Measurements from ENCODE around the gene HIGD2B. TPM values are rescaled to one million over a fixed set of nuclear protein-coding genes. Genes with fewer than 3 reads are reported as not detected.

HIGD2B gene, protein sequence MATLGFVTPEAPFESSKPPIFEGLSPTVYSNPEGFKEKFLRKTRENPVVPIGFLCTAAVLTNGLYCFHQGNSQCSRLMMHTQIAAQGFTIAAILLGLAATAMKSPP
- not detected for total RNA-seq
- polyA plus RNA-seq: not detected
- long read RNA-seq, donor 1: 0 reads
- long read RNA-seq, donor 2: 0 reads
- long read RNA-seq, donor 3: 0 reads
- long read RNA-seq, donor 4: 0 reads
- long read RNA-seq, donor 5: 0 reads

DNA sequence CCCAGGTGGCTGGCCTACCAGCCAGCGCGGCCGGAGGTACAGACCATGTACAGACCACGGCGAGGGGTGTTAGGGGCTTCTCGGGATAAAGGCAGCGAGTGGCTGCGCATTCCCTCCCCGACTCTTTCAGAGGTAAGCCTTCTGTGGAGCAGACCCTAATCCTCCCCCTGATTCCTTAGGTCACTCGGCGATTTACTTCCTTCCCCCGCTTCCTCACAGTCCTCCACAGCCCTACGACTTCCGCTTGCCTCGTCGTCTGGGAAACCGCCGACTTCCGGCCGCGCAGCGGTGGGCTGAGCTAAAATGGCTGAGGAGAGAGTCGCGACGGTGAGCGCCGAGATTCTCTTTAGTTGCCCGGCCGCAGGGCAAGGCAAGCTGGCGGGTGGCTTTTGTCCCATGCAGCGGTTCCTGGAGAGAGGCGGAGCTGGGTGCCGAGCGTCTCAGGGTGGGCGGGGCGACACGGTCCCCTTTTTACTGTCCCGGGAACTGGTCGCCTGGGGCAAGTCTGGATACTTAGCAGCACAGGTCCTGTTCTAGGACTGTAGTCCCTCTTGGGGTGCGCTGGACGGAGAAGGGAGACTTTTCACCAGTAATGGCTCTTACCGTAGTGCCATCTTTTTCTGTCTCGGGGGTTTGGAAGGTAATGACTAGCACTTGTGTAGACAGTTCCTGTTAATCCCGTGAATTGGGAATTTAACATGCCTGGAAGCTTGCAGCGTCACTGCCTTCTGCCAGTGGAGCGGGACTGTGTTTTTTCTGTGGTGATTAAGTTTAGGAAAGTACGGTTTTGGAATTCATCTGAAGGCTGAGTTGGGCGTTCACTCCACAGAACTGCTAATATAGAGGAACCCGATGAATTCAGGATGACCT is at the start of gene HIGD2B, which contains the start of gene BBS4:
Gene HIGD2B, minus strand, starts transcription at position 258 of the 870 bp plus-strand sequence. CDS start 9,808 bp downstream, outside the sequence.
Gene BBS4, plus strand, starts transcription at position 283 of the 870 bp plus-strand sequence. Its CDS starts 21 bp downstream, at position 304.
- DNase-seq (peak; percentile 94 to 96 (median 96)), ATAC-seq (ENCODE audit: insufficient read depth, low FRiP score) (peak; percentile 92)
- peak within 1 kb of the TSS; percentile 83 for H3K4me3 ChIP-seq
- peaks cover 0 to 5% (median 0%) of the 10 kb centered on the region in 5 donors for H3K4me1 ChIP-seq (ENCODE audit: control insufficient read depth in 5 of 5, insufficient read depth in 5 of 5, low read length in 5 of 5)
- no peaks in the 10 kb centered on the region for H3K9me3 ChIP-seq (ENCODE audit: control insufficient read depth in 4 of 4, insufficient read depth in 3 of 4, low read length in 3 of 4)
- peak within 1 kb of the TSS; percentile 79 to 99 for H3K27ac ChIP-seq (ENCODE audit: low read depth in 1 of 2, low read length in 1 of 2)
- H3K36me3 ChIP-seq (ENCODE audit: control insufficient read depth in 4 of 4, insufficient read depth in 4 of 4, low read length in 4 of 4): no peaks in the 10 kb centered on the region
- TF ChIP-seq, protein P1, sequence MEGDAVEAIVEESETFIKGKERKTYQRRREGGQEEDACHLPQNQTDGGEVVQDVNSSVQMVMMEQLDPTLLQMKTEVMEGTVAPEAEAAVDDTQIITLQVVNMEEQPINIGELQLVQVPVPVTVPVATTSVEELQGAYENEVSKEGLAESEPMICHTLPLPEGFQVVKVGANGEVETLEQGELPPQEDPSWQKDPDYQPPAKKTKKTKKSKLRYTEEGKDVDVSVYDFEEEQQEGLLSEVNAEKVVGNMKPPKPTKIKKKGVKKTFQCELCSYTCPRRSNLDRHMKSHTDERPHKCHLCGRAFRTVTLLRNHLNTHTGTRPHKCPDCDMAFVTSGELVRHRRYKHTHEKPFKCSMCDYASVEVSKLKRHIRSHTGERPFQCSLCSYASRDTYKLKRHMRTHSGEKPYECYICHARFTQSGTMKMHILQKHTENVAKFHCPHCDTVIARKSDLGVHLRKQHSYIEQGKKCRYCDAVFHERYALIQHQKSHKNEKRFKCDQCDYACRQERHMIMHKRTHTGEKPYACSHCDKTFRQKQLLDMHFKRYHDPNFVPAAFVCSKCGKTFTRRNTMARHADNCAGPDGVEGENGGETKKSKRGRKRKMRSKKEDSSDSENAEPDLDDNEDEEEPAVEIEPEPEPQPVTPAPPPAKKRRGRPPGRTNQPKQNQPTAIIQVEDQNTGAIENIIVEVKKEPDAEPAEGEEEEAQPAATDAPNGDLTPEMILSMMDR (IDR thresholded peaks at IDR 0.05; ENCODE audit: control extremely low read depth, extremely low read depth): no peak
- WGBS, 2 donors: 0% methylated on average over 49 of the region's 49 CpGs
- H3K27me3 ChIP-seq (ENCODE audit: control insufficient read depth in 3 of 3, insufficient read depth in 3 of 3, low read length in 2 of 3): no peaks in the 10 kb centered on the region
- H3K9ac ChIP-seq (ENCODE audit: insufficient read depth in 1 of 2, low read length in 2 of 2): peak within 1 kb of the TSS; percentile 74 to 90

DNA sequence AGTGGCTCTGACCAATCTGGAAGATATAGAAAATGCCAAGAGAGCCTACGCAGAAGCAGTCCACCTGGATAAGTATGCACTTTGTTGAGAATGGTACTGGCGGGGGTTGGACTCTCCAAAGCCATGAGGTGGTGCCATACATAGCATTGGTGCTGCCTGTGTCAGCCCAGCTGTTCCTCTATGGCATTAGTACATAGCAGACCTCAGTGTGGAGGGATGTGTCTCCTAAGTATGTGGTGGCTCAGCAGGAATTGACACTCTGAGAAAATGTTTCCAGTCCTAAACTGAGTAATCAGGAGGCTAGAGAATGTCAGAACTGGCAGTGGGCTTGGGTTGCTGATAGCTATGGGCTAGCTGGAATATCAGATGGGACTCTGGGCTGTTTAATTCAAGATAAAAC is 49.1 kb upstream of the HIGD2B start:
- DNase-seq: no peak
- ATAC-seq (ENCODE audit: insufficient read depth, low FRiP score): no peak
- WGBS, 2 donors: 97 to 100% methylated on average over 2 of the region's 2 CpGs
- TF ChIP-seq, protein P1 (IDR thresholded peaks at IDR 0.05; ENCODE audit: control extremely low read depth, extremely low read depth): no peak
- Histone ChIP-seq H3K9me3 (ENCODE audit: control insufficient read depth in 4 of 4, insufficient read depth in 3 of 4, low read length in 3 of 4) (no peaks in the 10 kb centered on the region), H3K9ac (ENCODE audit: insufficient read depth in 1 of 2, low read length in 2 of 2) (no peak overlapping the region), H3K4me3 (no peak overlapping the region), H3K36me3 (ENCODE audit: control insufficient read depth in 4 of 4, insufficient read depth in 4 of 4, low read length in 4 of 4) (peaks cover 14 to 39% (median 28%) of the 10 kb centered on the region in 4 donors), H3K27me3 (ENCODE audit: control insufficient read depth in 3 of 3, insufficient read depth in 3 of 3, low read length in 2 of 3) (no peaks in the 10 kb centered on the region), H3K27ac (ENCODE audit: low read depth in 1 of 2, low read length in 1 of 2) (no peak overlapping the region), H3K4me1 (ENCODE audit: control insufficient read depth in 5 of 5, insufficient read depth in 5 of 5, low read length in 5 of 5) (no peaks in the 10 kb centered on the region)

DNA sequence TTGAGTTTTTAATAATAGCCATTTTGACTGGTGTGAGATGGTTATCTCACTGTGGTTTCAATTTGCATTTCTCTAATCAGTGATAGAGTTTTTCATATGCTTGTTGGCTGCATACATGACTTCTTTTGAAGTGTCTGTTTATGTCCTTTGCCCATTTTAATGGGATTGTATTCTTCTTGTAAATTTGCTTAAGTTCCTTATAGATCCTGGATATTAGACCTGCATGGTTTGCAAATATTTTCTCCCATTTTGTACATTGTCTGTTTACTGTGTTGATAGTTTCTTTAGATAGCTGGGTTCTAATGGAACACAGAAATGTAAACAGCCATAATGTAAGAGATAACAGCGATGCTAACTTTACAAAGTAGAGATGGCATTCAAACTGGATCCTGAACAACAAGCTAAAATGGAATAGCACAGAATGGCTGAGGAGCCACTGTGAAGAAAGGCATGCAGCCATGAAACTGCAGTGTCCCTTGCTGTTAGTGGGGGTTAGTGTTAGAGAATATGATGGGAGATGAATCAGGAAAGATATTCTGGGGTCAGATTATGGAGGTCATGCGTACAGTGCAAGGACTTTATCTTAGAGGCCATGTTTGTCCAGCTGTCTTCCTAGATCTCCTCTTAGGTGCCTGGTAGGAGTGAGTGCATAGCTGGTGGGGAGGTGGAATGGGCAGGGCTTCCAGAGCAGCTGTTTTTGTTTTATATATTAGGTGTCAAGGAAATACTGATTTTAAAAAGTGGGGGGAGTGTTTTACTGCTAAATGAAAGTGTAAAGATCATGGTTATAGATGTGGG is 48.2 kb upstream of the HIGD2B start:
- Histone ChIP-seq H3K9me3 (ENCODE audit: control insufficient read depth in 4 of 4, insufficient read depth in 3 of 4, low read length in 3 of 4) (no peaks in the 10 kb centered on the region), H3K36me3 (ENCODE audit: control insufficient read depth in 4 of 4, insufficient read depth in 4 of 4, low read length in 4 of 4) (peaks cover 8 to 34% (median 24%) of the 10 kb centered on the region in 4 donors), H3K27ac (ENCODE audit: low read depth in 1 of 2, low read length in 1 of 2) (no peak overlapping the region), H3K4me1 (ENCODE audit: control insufficient read depth in 5 of 5, insufficient read depth in 5 of 5, low read length in 5 of 5) (no peaks in the 10 kb centered on the region), H3K9ac (ENCODE audit: insufficient read depth in 1 of 2, low read length in 2 of 2) (no peak overlapping the region), H3K27me3 (ENCODE audit: control insufficient read depth in 3 of 3, insufficient read depth in 3 of 3, low read length in 2 of 3) (no peaks in the 10 kb centered on the region), H3K4me3 (no peak overlapping the region)
- TF ChIP-seq, protein P1 (IDR thresholded peaks at IDR 0.05; ENCODE audit: control extremely low read depth, extremely low read depth): no peak
- no peak for ATAC-seq (ENCODE audit: insufficient read depth, low FRiP score)
- WGBS, 2 donors: 90 to 94% methylated on average over 2 of the region's 2 CpGs
- DNase-seq: no peak

Measured in lung (tissue), 16 donors.